DOHH2 (cell line): ENCODE results near the gene AKAP5.

Experiments used
- EZH2phosphoT487 ChIP-seq: fragments of 200-600 bp; sonication (generic); IDR thresholded peaks from 2 replicates; pipeline ENCODE4 v1.6.1; 2017; ENCODE audit warnings: borderline replicate concordance, mild to moderate bottlenecking, antibody characterized with exemption, low read length, moderate library complexity, mixed read lengths
- TF ChIP-seq, protein P1 (sequence below): fragments of 200-600 bp; sonication (generic); IDR thresholded peaks from one replicate; pipeline ENCODE4 v1.5.1; 2014; ENCODE audit warnings: antibody characterized with exemption, mild to moderate bottlenecking, low read depth, low read length; ENCODE audit not compliant: poor library complexity, severe bottlenecking

DNA sequence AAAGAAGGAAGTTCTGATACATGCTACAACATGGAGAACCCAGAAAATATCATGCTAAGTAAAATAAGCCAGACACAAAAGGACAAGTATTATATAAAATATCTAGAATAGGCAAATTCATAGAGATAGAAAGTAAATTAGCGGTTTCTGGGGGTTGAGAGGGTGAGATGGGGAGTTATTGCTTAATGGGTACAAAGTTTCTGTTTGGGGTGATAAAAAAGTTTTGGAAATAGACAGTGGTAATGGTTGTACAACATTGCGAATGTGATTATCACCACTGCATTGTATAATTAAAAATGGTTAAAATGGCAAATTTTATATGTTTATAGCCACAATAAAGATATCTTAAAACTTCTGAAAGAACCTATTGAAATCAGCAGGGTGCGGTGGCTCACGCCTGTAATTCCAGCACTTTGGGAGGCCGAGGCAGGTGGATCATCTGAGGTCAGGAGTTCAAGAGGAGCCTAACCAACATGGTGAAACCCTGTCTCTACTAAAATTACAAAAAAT is 23.3 kb downstream of the AKAP5 start:
- TF ChIP-seq, protein P1, sequence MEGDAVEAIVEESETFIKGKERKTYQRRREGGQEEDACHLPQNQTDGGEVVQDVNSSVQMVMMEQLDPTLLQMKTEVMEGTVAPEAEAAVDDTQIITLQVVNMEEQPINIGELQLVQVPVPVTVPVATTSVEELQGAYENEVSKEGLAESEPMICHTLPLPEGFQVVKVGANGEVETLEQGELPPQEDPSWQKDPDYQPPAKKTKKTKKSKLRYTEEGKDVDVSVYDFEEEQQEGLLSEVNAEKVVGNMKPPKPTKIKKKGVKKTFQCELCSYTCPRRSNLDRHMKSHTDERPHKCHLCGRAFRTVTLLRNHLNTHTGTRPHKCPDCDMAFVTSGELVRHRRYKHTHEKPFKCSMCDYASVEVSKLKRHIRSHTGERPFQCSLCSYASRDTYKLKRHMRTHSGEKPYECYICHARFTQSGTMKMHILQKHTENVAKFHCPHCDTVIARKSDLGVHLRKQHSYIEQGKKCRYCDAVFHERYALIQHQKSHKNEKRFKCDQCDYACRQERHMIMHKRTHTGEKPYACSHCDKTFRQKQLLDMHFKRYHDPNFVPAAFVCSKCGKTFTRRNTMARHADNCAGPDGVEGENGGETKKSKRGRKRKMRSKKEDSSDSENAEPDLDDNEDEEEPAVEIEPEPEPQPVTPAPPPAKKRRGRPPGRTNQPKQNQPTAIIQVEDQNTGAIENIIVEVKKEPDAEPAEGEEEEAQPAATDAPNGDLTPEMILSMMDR = no peak
- TF ChIP-seq EZH2phosphoT487 = no peak
